Naive B cell (primary cell): ENCODE data around the gene SMIM22. TPM values are rescaled to one million over a fixed set of nuclear protein-coding genes. Genes with fewer than 3 reads are reported as not detected.

Experiments
- ATAC-seq, 2 donors: fragments of 150-1000 bp; cut with Tn5 transposase; 2 replicates each; pipeline ENCODE4 v1.10.0; 2021; ENCODE audit warnings: low read depth in 2 of 2, mild to moderate bottlenecking in 2 of 2, moderate library complexity in 2 of 2
- DNase-seq: peaks from one replicate; pipeline ENCODE4 v3.0.0; 2022
- H3K27ac Mint-ChIP-seq, 6 donors: one replicate each; pipeline ENCODE4 v1.8.0; 2020 to 2022; ENCODE audit warnings: mild to moderate bottlenecking in 6 of 6, mixed read lengths in 6 of 6, moderate library complexity in 5 of 6, inconsistent platforms in 2 of 6
- H3K27me3 Mint-ChIP-seq, 3 donors: one replicate each; pipeline ENCODE4 v1.8.0; 2021 to 2022; ENCODE audit warnings: mixed read lengths in 3 of 3, mild to moderate bottlenecking in 1 of 3
- H3K36me3 Mint-ChIP-seq, 2 donors: one replicate each; pipeline ENCODE4 v1.8.0; 2020 to 2022; ENCODE audit warnings: mixed read lengths in 2 of 2, inconsistent platforms in 1 of 2, mild to moderate bottlenecking in 1 of 2
- H3K4me1 Mint-ChIP-seq, 3 donors: one replicate each; pipeline ENCODE4 v1.8.0; 2020 to 2022; ENCODE audit warnings: mixed read lengths in 3 of 3, inconsistent platforms in 1 of 3, mild to moderate bottlenecking in 1 of 3, moderate library complexity in 1 of 3
- H3K4me3 Mint-ChIP-seq, 8 donors: one replicate each; pipeline ENCODE4 v1.8.0; 2020 to 2022; ENCODE audit warnings: mild to moderate bottlenecking in 8 of 8, mixed read lengths in 8 of 8, moderate library complexity in 8 of 8, inconsistent platforms in 2 of 8
- H3K9me3 Mint-ChIP-seq, 7 donors: one replicate each; pipeline ENCODE4 v1.8.0; 2020 to 2022; ENCODE audit warnings: mixed read lengths in 7 of 7, mild to moderate bottlenecking in 5 of 7, inconsistent platforms in 2 of 7, moderate library complexity in 1 of 7
- polyA plus RNA-seq, 6 donors: library from polyadenylated mRNA; unstranded; fragments of 300-500 nt; fragmentation: Illumina TruSeq; gene quantifications; one replicate each; pipeline ENCODE4 v1.2.3, GENCODE V29; 2021; ENCODE audit warnings: low read depth in 6 of 6

SMIM22 gene
- not detected for polyA plus RNA-seq

DNA sequence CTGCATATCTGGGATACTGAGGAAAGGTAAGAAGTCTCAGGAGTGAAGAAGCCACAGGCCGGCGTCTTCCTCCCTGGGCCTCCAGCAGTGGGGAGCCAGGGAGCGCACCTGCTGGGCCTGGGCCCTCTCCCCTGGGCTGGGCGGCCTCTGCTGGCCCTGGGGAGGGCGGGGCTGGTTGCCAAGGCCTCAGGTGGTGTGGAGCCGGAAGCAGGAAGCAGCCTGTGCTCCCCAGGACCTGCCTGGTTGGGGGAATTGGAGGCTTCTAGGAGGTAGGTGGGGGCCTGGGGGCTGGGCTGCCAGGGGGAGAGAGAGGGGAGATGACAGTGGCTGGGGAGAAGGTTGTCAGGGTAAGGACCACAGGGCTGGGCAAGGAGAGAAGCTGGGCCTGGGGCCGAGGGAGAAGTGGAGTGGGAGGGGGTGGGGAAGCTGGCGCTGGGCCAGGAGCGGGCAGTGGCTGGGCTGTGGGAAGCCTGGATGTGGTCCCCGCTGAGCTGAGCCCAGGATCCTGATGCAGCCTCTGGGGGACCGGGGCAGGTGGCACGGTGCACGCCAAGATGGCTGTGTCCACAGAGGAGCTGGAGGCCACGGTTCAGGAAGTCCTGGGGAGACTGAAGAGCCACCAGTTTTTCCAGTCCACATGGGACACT is at the start of gene SMIM22:
SMIM22 (plus strand) TSS at position 189 of the 647 bp plus-strand sequence; CDS start at position 555, 366 bp downstream.
- peaks cover 3 to 10% (median 5%) of the 10 kb centered on the region in 3 donors for H3K4me1 Mint-ChIP-seq
- DNase-seq = no peak
- no peak within 1 kb of the TSS for H3K27ac Mint-ChIP-seq
- H3K9me3 Mint-ChIP-seq = no peaks in the 10 kb centered on the region
- H3K36me3 Mint-ChIP-seq = no peaks in the 10 kb centered on the region
- ATAC-seq = no peak
- H3K4me3 Mint-ChIP-seq = no peak within 1 kb of the TSS
- no peaks in the 10 kb centered on the region for H3K27me3 Mint-ChIP-seq

GRCh38 chr16:4746215-4746614 is 49.0 kb upstream of the SMIM22 start:
- Mint-ChIP-seq H3K27me3 (no peaks in the 10 kb centered on the region), H3K36me3 (no peaks in the 10 kb centered on the region), H3K27ac (peak overlapping the region in 2 of 6 donors; percentile 4 to 32), H3K4me3 (no peak overlapping the region), H3K4me1 (peaks cover 18 to 31% (median 28%) of the 10 kb centered on the region in 3 donors), H3K9me3 (no peaks in the 10 kb centered on the region)
- no peak for ATAC-seq
- no peak for DNase-seq

DNA sequence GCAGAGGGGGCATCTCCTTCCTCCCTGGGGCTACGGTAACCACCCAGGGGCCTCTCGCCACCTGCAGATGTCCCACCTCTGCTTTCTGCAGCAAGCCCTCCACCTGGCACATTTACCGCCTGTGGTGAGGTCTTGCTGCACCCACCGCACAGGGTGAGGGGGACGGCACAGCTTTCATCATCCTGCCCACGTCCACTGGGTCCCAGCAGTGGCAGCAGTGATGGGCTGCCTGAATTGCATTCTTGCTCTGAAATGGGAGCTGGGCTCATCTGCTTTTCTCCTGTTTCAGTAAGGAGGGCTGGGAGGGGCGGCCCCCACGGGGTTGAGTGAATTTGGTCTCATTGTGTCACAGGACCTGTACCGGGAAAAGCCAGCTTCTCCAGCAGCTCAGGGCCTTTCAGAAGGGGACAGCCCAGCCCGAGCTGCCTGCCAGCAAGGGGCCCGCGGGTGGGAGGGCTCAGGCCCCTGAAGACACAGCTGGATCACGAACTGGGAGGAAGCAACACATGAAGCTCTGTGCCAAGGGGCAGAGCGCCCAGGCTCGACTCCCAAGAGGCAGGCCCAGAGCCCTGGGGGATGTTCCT is 48.1 kb upstream of the SMIM22 start:
- ATAC-seq (peak in 1 of 2 donors; percentile 33), DNase-seq (no peak)
- H3K4me3 Mint-ChIP-seq = peak overlapping the region in 1 of 8 donors; percentile 66
- H3K4me1 Mint-ChIP-seq = peaks cover 21 to 31% (median 28%) of the 10 kb centered on the region in 3 donors
- no peaks in the 10 kb centered on the region for H3K27me3 Mint-ChIP-seq
- H3K9me3 Mint-ChIP-seq = no peaks in the 10 kb centered on the region
- H3K27ac Mint-ChIP-seq = peak overlapping the region in 2 of 6 donors; percentile 16 to 33
- H3K36me3 Mint-ChIP-seq = no peaks in the 10 kb centered on the region

DNA sequence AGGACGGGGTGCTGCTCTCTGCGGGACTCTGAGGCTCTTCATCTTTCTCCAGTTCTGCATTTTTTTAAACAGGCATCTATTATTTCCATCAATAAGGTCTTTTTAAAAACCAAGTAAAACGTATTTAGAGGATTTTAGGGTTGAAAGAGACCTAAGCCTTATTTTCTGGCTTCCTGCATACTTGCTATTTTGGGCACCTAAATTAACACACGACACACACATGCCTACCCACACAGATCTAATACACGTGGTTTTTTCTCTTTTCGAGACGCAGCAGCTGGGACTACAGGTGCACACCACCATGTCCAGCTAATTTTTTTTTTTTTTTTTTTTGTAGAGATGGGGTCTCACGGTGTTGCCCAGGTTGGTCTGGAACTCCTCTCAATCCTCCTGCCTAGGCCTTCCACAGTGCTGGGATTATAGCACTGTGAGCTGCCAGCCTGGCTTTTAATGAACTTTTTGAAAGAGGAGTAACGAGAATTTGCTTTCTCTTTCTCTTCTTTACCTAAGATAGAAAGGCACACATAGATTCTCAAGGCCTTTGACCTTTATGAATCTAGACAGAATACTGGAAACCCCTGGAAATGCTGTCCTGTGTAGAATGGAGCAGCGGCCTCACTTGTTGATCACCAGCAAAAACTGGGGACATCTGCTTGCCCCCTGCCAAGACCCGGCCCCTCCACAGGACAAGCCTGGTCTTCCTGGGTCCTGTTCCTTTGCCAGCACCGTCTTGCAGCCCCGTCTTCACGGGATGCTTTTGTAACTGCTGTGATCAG is 47.1 kb upstream of the SMIM22 start:
- H3K4me3 Mint-ChIP-seq = peak overlapping the region in 5 of 8 donors; percentile 40 to 78 (median 66)
- ATAC-seq (peak in 1 of 2 donors; percentile 48), DNase-seq (no peak)
- peak overlapping the region in 5 of 6 donors; percentile 49 to 97 (median 67) for H3K27ac Mint-ChIP-seq
- H3K27me3 Mint-ChIP-seq = no peaks in the 10 kb centered on the region
- no peaks in the 10 kb centered on the region for H3K36me3 Mint-ChIP-seq
- H3K4me1 Mint-ChIP-seq = peaks cover 19 to 27% (median 26%) of the 10 kb centered on the region in 3 donors
- H3K9me3 Mint-ChIP-seq = no peaks in the 10 kb centered on the region

- ATAC-seq = no peak
- peak overlapping the region in 2 of 6 donors; percentile 16 to 70 for H3K27ac Mint-ChIP-seq
- H3K9me3 Mint-ChIP-seq = no peaks in the 10 kb centered on the region
- no peak for DNase-seq
- H3K4me1 Mint-ChIP-seq = peaks cover 13 to 22% (median 21%) of the 10 kb centered on the region in 3 donors
- no peaks in the 10 kb centered on the region for H3K27me3 Mint-ChIP-seq
- H3K36me3 Mint-ChIP-seq = no peaks in the 10 kb centered on the region
- H3K4me3 Mint-ChIP-seq = peak overlapping the region in 1 of 8 donors; percentile 63
Observed at GRCh38 chr16:4748682-4749411, 46.3 kb upstream of the SMIM22 start.

DNA sequence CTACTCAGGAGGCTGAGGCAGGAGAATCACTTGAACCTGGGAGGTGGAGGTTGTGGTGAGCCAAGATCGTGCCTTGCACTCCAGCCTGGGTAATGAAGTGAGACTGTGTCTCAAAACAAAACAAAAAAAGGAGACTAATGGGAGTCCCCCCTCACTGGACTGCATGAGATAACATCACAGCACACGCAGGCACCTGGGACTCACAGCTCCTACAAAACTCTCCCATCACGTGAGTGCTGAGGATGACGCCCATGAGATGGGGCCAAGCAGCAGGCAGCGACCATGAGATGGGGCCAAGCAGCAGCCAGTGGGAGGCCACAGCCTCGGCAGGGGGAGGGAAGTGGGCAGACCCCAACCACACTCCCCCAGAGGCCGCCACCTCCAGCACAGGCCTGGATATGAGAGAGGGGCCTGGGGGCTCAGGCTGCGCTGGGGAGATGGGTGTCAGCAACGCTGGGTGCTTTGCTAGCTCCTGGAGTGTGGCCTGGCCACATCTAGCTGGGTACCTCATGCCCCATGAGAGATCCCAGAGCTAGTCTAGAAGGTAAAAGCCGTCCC is 45.4 kb upstream of the SMIM22 start:
- Mint-ChIP-seq H3K4me3 (no peak overlapping the region), H3K36me3 (no peaks in the 10 kb centered on the region), H3K9me3 (no peaks in the 10 kb centered on the region), H3K27ac (no peak overlapping the region), H3K27me3 (no peaks in the 10 kb centered on the region), H3K4me1 (peaks cover 13 to 22% (median 21%) of the 10 kb centered on the region in 3 donors)
- DNase-seq (no peak), ATAC-seq (no peak)

- no peak for ATAC-seq
- no peak overlapping the region for H3K27ac Mint-ChIP-seq
- no peaks in the 10 kb centered on the region for H3K27me3 Mint-ChIP-seq
- H3K4me1 Mint-ChIP-seq = peaks cover 13 to 21% (median 21%) of the 10 kb centered on the region in 3 donors
- H3K4me3 Mint-ChIP-seq = no peak overlapping the region
- H3K9me3 Mint-ChIP-seq = no peaks in the 10 kb centered on the region
- peaks cover 4 to 7% of the 10 kb centered on the region in 2 donors for H3K36me3 Mint-ChIP-seq
- DNase-seq = no peak
Observed at GRCh38 chr16:4750896-4751295, 44.3 kb upstream of the SMIM22 start.

DNA sequence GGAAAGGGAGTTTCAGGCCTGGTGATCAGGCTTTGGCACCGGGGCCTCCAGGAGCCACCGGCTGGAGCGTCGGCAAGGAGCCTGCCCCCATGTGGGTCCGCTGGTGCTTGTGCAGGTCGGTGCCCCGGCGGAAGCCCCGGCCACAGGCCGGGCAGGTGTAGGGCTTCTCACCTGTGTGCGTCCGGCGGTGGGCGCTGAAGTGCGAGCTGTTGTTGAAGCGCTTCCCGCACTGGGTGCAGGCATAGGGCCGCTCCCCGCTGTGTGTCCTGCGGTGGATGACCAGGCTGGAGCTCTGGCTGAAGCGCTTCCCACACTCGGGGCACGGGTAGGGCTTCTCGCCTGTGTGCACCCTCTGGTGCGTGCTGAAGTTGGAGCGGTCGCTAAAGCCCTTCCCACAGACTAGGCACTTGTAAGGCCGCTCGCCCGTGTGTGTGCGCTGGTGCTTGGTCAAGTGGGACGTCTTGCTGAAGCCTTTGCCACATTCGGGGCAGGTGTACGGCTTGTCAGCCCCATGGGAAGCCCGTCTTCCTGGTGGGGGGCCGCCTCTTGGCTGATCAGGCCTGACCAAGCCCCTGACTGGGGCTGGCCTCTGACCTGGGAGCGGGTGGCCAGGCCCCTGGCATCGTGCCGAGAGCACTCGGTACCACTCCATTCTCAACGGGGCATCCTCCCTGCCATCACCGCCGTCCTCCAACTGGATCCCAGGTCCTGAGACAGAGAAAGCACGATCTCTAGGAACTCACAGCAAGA is 42.6 kb upstream of the SMIM22 start:
- peaks cover 5 to 8% of the 10 kb centered on the region in 2 donors for H3K36me3 Mint-ChIP-seq
- H3K9me3 Mint-ChIP-seq = no peaks in the 10 kb centered on the region
- H3K27me3 Mint-ChIP-seq = no peaks in the 10 kb centered on the region
- DNase-seq (no peak), ATAC-seq (no peak)
- peaks cover 8 to 13% (median 12%) of the 10 kb centered on the region in 3 donors for H3K4me1 Mint-ChIP-seq
- no peak overlapping the region for H3K4me3 Mint-ChIP-seq
- no peak overlapping the region for H3K27ac Mint-ChIP-seq

GRCh38 chr16:4753227-4753626 is 41.9 kb upstream of the SMIM22 start:
- Mint-ChIP-seq H3K27me3 (no peaks in the 10 kb centered on the region), H3K36me3 (peaks cover 5 to 8% of the 10 kb centered on the region in 2 donors), H3K4me1 (peaks cover 3 to 6% (median 5%) of the 10 kb centered on the region in 3 donors), H3K4me3 (no peak overlapping the region), H3K27ac (no peak overlapping the region), H3K9me3 (no peaks in the 10 kb centered on the region)
- no peak for DNase-seq
- no peak for ATAC-seq

- H3K27ac Mint-ChIP-seq = no peak overlapping the region
- H3K4me3 Mint-ChIP-seq = no peak overlapping the region
- H3K9me3 Mint-ChIP-seq = no peaks in the 10 kb centered on the region
- H3K36me3 Mint-ChIP-seq = peaks cover 5 to 12% of the 10 kb centered on the region in 2 donors
- no peak for ATAC-seq
- no peaks in the 10 kb centered on the region for H3K27me3 Mint-ChIP-seq
- DNase-seq = no peak
- peaks cover 0 to 3% (median 0%) of the 10 kb centered on the region in 3 donors for H3K4me1 Mint-ChIP-seq
Observed at GRCh38 chr16:4754865-4755264, 40.3 kb upstream of the SMIM22 start.

DNA sequence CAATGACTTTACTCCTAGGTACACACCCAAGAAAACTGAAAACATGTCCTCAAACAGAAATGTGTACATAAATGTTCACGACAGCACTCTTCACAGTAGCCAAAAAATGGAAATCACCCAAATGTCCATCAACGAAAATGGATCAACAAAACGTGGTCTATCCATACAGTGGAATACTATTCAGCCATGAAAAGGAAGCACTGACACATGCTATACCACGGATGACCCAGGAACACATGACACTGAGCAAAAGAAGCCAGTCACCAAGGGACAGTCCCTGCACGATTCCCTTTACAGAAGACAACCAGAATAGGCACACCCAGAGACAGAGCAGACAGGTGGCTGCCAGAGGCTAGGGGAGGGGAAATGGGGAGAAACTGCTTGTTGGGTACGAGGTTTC is 39.5 kb upstream of the SMIM22 start:
- no peaks in the 10 kb centered on the region for H3K27me3 Mint-ChIP-seq
- no peak overlapping the region for H3K4me3 Mint-ChIP-seq
- H3K36me3 Mint-ChIP-seq = peaks cover 5 to 15% of the 10 kb centered on the region in 2 donors
- no peaks in the 10 kb centered on the region for H3K9me3 Mint-ChIP-seq
- H3K4me1 Mint-ChIP-seq = peaks cover 0 to 3% (median 0%) of the 10 kb centered on the region in 3 donors
- DNase-seq (no peak), ATAC-seq (no peak)
- peak overlapping the region in 1 of 6 donors; percentile 27 for H3K27ac Mint-ChIP-seq

DNA sequence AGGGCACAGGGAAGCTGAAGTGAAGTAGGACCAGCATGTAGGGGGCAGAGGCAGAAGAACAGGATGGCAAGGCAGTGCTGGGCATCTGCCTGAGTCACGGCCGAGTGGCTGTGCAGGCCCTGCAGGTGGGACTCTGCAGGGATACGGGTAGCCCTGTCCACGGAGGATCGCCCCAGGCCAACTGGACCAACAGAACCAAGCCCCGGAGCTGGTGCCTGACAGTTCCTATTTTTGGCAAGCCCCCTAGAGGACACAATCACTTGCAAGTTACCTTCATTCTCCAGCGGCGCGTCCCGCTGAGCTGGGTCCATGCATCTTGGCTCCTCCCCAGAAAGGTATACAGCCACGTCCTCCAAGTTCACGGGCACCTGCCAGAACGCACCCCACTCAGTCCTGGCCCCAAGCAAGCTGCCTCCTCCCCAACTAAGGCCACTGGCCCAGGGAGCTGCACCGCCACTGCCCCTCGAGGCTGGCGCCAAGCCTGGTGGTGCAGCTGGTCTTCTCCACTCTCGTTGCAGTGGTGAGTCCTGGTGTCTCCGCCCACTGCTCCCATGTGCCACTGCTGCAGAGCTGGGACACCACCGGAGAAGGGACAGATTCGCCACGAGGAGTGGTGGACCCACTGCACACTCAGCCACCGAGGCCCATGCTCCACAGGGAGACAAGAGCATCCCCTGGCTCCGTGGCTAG is 34.8 kb upstream of the SMIM22 start:
- Mint-ChIP-seq H3K4me3 (peak overlapping the region in 1 of 8 donors; percentile 41), H3K9me3 (no peaks in the 10 kb centered on the region), H3K27ac (peak overlapping the region in 1 of 6 donors; percentile 12), H3K36me3 (peaks cover 5 to 13% of the 10 kb centered on the region in 2 donors), H3K4me1 (peaks cover 4 to 10% (median 9%) of the 10 kb centered on the region in 3 donors), H3K27me3 (no peaks in the 10 kb centered on the region)
- ATAC-seq (no peak), DNase-seq (no peak)
